Left kidney (tissue), 2 donors: ENCODE results near the gene UTF1. TPM values are rescaled to one million over a fixed set of nuclear protein-coding genes. Genes with fewer than 3 reads are reported as not detected.

Experiments
- DNase-seq: peaks from one replicate; pipeline ENCODE4 v3.0.0-alpha.2; 2013
- polyA plus RNA-seq: library from polyadenylated mRNA; unstranded; fragments of 120-200 nt; gene quantifications from one replicate; pipeline ENCODE4 v1.2.1, GENCODE V29; 2013; ENCODE audit not compliant: insufficient read length

The UTF1 gene
- polyA plus RNA-seq, 1 donor = not detected

DNA sequence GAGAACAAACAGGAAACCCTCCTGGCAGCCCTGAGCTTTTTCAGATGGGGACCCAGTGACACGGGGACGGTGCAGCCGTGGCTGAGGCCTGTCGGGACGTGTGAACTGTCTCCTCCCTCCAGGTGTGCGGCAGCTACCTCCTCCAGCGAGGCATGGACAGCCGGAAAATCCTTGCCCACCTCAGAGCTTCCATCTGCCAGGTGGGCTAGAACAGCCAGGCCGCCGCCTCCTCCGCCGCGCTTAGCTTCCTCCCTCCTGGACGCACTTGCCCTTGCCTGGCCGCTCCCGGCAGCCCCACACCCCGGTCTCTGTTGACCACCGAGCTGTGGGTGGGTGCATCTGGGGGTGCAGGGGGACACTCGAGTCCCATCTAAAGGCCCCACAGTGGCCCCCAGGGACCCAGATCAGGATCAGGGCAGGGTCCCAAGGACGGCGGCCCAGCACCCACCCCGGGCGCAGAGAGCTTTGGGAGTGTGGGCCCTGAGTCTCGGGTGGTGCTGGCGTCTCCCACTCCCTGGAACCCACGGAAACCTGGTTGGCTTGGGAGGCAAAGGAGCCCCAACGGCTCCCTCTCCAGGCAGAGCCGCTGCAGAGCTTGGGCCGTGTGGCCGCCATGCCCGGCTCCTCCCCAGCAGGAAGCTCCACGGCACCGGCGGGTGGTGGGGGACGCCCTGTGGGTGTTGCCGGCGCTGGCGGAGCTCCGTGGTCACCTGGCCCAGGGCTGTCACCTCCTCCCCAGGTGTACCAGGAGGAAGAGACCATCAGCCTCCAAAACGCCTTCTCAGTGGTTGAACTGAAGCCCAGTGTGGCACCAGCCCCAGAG lies 32.9 kb upstream of the UTF1 start:
- DNase-seq = no peak

DNA sequence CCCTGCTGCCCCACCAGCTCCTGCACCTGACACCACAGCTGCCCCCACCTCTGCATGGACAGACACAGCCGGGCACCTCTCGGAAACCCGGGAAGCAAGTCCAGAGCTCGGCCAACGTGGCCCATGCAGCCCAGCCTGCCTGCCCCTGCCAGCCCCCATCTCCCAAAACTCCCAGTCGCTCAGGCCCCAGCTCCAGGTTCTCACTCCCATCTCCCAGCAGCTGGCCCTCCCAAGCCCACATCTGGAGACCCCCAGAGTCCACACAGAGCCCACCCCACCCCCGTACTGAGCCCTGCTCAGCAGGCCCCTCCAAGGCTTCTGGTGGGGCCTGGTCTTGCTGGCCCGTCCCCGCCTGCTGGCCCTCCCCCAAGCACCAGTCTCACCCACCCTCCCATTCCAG lies 32.2 kb upstream of the UTF1 start:
- DNase-seq = no peak

DNA sequence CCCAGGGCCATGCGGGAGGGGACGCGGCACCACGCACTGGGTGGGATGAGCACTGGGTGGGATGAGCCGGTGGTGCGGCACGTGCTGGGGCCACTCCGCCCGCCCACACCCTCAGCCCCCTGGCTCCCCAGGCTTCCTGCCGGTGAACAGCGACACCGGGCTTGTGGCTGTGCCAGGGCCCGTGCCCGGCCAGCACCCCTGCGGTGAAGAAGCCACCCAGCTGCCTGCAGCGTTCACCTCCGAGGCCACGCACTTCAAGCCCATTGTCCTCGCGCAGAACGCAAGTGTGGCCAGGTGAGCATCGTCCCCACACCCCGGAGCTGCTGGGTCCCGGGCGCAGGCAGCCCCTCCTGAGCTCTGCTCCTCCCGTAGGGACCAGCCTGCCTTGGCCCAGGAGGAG lies 31.8 kb upstream of the UTF1 start:
- no peak for DNase-seq

DNA sequence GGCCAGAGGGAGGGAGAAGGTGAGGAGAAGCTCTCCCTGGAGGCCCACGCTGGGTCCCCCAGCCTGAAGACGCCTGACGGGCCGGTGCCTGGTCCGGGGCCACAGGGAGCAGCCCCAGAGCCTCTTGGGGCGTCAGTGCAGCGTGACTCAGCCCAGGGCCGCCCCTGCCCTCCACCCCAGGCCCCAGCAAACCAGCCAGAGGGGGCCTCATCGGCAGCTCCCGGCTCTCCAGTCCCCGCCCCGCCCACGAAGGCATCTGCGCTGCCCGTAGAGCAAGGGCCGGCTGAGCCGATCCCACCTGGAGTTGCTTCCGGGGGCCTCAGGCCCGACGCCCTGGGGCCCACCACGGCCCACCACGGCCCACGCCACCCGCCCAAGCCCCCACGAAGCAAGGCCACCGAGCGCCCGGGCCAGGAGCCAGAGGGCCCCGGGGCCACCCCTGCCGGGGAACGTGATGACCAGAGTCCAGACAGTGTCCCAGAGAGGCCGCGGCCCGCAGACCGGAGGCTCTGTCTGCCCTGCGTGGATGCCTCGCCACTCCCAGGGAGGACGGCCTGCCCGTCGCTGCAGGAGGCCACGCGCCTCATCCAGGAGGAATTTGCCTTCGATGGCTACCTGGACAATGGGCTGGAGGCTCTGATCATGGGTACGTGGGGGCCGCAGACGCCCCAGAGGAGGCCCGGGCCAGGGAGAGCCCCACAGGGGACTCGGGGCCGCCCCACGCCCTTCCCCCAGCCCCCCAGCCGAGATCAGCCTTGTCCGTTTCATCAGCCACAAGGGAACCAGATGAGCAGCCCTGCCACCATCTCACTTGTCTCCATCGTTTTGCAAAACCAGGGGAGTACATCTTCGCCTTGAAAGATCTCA lies 31.2 kb upstream of the UTF1 start:
- DNase-seq = no peak

DNA sequence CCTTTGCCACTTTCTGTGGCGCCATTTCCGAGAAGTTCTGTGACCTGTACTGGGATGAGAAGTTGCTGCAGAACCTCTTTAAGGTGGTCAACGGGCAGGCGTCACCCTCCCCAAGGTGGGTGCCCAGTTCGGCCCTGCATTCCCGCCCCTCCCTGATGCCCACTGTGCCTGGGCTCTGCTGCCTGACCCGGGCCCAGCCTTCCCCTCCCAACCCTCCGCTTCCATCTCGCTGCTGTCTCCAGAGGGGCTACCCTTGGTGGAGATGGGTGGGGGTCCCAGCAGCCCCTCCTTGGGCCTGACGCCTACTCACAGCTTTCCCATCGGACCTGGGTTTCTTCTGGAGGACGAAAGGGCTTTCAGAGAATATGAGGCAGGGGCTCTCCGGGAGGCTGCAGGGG lies 30.5 kb upstream of the UTF1 start:
- DNase-seq = no peak

DNA sequence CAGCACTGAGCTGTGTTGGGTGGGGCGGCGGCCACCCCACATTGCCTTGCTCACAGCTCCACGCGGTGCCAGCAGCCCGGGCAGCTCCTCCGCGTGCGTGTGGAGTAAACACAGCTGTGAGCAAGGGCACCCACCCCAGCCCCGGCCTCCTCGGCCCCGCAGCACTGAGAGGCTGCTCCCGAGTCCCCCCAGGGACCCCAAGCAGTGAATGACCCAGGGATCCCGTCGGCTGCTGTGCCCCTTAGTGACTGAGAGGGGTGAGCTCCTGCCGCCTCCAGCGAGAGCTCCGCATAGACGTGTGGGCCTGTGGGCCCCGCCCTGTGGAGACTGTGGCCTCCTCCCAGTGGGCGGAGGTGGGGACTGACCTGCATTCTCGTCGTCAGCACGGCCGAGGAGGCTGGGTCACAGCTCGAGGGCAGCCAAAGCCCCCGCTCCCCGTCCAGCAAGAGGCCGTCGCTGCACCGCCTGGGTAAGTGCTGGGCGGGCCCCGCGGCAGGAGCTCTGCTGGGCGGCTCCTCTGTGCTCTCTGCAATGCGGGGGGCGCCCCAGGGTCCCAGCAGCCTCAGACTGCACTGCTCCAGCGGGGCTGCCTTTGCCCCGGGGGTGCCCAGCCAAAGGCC lies 29.9 kb upstream of the UTF1 start:
- DNase-seq = no peak

DNA sequence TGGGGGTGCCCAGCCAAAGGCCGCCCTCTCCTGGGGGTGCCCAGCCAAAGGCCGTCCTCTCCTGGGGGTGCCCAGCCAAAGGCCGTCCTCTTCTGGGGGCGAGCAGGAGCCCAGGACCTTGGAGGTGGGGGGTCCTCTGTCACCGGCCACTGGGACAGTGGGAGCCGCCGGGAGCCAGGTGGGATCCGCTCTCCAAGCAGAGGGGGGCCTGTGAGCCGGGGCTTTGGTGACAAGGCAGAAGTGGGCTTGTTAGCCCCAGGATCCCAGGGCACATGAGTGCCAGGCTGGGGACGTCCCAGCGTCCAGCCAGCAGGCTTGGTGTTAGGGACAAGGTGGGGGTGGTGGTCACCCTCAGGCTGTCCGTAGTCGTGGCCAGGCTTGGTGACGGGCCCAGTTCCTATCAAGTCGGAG lies 29.4 kb upstream of the UTF1 start:
- no peak for DNase-seq

DNA sequence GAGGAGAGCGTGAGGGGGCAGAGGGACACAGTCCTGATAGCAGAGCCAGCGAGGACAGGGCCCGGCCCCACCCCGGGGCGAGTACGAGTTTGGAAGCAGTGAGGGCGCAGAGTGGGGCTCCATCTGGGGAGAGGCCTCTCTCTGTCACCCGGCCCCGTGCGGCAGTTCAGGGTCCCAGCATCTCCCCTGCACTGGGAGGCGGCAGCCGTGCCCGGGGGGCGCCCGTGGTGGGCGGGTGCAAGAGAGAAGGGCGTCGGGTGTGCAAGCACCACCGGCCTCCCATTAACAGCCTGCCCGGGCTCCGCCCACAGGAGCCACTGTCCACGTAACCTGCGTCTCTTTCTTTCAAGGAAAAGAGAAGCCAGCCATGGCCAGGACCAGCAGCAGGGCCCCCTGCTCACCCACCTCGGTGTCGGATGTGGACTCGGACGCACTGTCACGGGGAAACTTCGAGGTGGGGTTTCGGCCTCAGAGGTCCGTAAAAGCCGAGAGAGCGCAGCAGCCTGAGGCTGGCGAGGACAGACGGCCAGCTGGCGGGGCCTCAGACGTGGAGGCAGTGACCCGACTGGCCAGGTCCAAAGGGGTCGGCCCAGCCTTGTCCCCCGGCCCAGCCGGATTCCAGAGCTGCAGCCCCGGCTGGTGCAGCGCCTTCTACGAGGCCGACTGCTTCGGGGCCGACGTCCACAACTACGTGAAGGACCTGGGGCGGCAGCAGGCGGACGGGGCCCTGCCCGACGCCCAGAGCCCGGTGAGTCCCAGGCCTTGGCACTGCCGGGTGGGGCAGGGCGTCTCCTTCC lies 28.7 kb upstream of the UTF1 start:
- no peak for DNase-seq

DNA sequence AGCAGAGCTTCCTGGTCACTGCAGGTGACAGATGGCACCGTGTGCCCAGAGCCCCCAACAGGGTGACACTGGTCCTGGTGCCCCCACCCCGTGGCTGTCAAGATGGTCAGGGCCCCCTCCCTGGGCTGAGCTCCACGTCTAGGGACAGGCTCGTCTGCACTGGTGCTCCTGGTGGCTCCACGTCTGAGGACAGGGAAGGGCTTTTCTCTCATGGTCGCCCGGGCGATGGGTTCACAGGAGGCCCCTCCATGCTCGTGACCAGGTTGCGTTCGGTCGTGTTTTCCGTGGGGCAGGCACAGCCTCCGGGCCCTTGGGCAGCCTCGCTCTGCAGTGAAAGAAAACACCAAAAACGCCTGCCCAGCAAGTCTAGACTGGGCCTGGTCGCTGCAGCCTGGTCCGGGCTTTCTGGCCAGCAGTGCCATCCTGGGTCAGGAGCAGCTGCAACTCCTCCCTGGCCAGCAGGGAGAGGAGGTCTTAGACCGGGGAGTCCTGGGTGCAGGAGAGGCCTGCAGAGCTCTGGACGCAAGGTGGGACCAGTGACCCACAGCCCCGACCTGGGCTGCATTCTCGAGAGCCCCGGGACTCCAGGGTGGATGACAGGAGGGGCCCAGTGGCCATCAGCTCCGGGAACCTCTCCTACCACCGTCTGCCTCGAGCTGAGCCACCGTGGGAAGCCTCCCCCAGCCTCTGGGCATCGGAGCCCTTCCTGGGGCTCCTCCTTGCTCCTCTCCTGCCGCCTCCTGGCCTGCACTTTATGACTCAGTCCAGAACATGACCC lies 27.9 kb upstream of the UTF1 start:
- no peak for DNase-seq

DNA sequence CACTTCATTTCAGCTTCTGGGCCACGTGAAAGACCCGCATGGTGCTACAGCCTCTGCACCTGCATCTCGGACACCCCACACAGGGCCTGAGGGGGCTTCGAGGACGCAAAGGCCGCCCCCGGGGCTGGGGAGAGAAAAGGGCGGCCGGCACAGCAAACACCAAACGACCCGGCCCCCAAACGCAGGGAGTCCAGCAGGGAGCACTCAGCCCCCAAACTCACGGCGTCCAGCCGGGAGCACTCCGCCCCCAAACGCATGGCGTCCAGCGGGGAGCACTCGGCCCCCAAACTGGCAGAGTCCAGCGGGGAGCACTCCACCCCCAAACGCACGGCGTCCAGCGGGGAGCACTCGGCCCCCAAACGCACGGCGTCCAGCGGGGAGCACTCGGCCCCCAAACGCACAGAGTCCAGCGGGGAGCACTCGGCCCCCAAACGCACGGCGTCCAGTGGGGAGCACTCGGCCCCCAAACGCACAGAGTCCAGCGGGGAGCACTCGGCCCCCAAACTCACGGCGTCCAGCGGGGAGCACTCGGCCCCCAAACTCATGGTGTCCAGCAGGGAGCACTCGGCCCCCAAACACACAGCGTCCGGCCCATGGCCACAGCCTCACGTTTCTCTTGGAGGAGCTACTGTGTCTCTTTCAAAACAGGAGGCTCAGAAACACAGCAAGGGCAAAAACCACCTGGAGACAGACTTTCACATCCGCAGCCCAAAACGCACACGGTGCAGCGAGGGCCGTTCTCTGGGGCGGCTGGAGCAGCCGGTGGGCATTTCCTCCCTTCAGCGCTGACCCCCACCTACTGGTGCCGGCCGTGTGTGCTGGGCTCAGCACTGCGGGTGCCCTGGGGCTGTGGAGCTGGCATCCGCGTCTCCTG lies 27.0 kb upstream of the UTF1 start:
- no peak for DNase-seq

DNA sequence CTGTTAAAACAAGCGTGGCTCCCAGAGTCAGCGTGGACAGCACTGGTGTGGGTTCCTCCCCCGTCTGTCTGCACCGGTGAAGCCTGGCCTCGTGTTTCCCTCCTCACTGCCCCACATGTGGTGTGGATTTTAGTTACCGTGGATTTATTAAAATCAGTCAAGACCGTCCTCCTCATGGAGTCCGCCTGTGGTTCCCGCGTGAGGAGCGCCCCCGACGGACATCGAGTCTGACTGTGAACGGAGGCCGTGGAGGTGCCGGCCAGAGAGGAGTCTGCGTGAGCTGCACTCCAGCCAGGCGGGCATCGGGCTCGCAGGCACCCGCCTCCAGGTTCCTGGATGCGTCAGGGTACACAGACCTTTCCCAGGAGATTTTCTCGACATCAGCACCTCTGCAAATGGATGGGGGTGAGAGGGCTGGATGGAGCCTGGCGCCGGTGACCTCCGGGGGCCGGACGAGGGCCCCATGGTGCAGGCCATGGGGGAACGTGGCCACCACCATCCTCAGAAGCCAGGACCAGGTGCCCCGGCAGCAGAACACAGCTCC lies 26.3 kb upstream of the UTF1 start:
- DNase-seq = no peak

DNA sequence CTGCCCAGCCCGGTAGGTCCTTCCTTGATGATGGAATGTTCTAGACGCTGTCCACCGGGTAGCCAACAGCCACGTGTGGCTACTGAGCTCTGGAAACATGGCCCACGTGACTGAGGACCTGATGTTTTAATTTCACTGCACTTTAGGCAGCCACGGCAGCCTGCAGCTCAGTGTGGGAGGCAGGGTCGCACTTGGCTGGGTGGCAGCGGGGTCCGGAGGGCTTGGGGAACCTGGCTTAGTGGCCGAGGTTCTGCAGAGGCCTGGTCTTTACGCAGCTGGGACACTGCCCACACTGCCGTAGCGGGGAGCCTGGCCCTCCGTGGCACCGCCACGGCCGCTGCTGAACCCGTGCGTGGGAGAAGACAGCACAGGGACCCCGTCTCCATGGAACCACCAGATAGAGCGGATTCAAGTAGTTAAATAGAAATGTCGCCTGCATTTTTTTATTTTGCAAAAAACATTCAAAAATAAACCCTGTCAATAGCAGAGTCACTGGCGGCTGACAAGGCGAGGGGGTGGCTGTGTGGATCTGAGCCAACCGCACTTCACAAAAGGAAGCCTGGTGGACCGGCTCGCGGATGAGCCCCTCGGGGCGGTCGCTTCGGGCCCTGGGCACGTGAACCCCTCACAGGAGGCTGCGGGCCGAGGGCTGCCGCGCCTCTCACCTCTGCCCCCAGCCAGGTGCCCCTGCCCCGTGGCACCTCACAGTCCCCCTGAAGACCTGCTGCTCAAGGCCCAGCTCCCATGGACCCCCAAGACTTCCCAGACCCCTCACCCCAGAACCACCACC lies 25.6 kb upstream of the UTF1 start:
- no peak for DNase-seq

DNA sequence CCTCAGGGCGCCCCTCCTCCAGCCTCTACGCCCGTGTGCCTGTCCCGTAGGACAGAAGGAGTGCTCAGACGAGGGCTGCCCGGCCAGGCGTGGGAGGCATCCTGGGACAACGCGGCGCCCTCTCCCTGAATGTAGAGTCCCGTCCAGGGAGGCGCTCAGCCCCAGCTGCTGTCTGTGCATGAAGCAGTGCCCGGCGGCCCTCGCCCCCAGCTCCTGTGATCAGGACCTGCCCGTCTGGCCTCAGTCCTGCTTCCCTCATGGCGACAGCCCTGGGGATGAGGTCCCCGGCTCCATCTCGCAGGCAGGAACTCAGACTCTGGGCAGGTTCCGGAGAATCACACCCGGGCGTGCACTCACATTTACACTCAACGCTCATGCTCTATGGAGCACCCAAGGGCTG lies 24.9 kb upstream of the UTF1 start:
- no peak for DNase-seq

DNA sequence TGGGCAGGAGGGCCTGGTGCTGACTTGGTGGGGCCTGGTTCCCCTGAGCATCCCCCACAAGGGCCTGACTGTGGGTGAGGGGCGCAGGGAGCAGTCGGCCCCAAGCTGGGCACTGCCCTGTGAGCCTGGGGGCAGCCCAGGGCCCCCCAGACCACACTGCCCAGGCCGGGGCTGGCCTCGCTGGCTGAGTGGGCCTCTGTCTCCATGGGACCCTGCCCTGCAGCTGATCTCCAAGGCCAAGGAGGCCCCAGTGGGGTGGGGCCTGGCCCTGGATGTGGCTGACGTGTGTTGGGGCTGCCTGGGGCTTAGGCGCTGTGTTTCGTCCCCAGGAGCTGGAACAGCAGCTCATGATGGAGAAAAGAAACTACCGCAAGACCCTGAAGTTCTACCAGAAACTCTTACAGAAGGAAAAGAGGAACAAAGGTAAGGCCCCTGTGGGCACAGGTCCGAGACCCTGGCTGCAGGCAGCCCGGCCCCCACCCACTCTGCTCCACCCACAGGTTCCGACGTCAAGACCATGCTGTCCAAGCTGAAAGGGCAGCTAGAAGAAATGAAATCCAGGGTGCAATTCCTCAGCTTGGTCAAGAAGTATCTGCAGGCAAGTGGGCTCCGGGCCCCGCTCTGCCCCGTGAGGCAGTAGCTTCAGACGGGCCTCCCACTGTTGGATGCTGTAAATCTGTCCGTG lies 23.5 kb upstream of the UTF1 start:
- no peak for DNase-seq

DNA sequence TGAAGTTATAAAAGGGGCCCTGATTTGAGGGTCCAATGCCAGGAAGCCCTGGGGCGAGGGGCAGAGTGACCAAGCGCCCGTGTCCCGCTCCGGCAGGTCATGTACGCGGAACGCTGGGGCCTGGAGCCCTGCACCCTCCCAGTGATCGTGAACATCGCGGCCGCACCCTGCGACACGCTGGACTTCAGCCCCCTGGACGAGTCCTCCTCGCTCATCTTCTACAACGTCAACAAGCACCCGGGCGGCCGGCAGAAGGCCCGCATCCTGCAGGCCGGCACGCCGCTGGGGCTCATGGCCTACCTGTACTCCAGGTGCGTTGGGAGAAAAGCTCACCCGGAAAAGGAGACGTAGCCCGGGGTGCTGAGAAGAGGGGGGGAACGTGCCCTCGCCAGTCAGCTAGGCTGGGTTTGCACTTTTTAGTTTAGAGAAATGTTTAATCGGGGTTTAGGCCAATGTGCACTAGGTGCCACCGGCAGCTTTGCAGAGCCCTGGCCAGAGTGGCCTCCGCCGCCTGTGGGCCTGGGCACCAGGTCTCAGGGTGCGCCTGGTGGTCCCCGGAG lies 22.9 kb upstream of the UTF1 start:
- DNase-seq = no peak

DNA sequence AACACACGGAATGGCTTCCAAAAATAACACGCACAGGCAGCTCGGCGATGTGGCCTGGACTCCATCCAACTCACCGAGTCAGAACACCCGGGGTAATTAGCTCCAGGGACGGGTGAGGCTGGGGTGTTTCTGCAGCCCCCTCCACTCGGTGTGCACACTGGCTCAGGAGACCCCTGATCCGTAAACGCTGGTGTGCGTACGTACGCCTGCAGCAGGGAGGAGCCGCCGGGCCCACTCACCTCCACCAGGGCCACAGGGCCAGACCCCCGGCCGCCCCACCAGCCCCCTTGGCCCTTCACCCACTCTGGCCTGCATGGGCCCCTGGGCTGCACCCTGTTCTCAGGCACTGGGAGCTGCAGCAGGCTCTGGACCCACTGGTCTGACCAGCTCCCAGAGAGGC lies 22.4 kb upstream of the UTF1 start:
- DNase-seq = no peak

DNA sequence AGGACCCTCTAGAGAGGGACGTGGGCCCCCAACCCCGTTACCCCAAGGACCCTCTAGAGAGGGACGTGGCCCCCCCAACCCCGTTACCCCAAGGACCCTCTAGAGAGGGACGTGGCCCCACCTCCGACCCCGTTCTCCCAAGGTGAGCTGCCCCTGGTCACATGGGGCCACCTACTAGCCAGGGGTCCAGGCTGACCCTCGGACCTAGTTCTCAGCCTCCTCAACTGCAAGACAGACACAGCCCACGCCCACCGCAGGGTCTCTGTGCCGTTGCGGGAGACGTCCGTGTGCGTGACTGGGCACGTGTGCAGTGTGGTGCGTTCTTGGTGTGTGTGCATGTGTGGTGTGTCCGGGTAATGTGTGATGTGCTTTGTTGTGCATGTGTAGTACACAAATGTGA lies 21.6 kb upstream of the UTF1 start:
- no peak for DNase-seq

DNA sequence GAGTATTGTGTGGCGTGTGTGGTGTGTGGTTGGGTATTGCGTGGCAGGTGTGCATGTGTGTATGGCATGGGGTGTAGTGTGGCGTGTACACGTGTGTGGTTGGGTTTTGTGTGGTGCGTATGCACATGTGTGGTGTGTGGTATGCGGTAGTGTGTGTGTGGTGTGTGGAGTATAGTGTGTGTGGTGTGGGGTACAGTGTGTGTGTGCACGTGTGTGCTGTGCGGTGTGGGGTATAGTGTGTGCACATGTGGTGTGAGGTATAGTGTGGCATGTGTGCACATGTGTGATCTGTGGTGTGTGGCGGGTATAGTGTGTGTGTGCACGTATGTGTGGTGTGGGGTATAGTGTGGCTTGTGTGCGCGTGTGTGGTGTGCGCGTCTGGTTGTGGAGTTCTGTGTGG lies 20.9 kb upstream of the UTF1 start:
- DNase-seq = no peak
